Testis (tissue), 2 donors: ENCODE data around the gene MTERF1.

Experiments used
- CTCF ChIP-seq, 3 experiments: fragments of 450-650 bp in 2 of 3; fragments of 200-600 bp in 1 of 3; sonication (generic) in 1 of 3; IDR thresholded peaks; one replicate each; pipeline ENCODE4 v1.5.1; 2016 to 2019; ENCODE audit warnings: antibody characterized with exemption in 3 of 3, mild to moderate bottlenecking in 2 of 3, moderate library complexity in 1 of 3
- POLR2A ChIP-seq: fragments of 450-650 bp; IDR thresholded peaks from one replicate; pipeline ENCODE4 v1.6.1; 2017; ENCODE audit warnings: antibody characterized with exemption, mild to moderate bottlenecking, moderate library complexity

DNA sequence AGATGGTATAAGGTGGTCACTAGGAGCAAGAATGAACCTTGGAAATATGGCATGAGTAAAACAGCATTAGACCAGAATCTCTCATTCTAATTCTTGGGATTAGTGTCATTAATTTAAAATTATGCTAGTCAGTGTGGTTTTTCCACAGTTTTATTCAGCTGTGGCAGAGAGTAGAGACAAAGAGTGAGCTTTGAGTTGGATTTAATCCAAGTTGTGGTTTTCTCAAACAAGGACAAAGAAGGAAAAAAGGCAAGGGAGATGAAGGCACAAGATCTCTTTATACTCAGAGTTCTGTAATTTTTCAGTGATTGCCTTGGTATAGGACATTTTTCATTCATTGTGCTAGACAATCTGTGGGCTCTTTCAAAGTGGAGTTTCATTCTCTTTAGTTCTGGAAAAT, 32.0 kb upstream of the MTERF1 start:
- TF ChIP-seq CTCF (IDR thresholded peaks at IDR 0.05) (no peak), POLR2A (no peak)
